ENCODE data around the gene ZSCAN25. TPM values are rescaled to one million over a fixed set of nuclear protein-coding genes. Genes with fewer than 3 reads are reported as not detected.

ZSCAN25 gene
- total RNA-seq, 1 donor from 2014 or later, result 22.9 TPM

DNA sequence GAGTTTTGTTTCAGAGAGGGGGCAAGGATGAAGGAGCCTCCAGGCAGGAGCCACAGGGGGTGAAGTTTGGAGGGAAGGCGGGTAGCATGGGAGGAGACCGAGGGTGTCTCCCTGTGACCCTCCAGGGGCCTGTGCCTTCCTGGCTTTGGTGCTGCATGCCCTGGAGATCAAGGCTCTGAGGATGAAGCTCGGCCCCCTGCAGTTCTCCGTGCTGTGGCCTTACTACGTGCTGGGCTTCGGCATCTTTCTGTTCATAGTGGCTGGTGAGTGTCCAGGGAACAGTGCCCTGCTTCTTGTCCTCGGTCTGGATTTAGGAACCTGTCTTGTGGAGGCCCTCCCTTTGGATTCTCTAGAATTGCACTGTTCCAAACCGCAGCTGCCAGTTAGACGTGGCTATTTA lies 9.2 kb upstream of the ZSCAN25 start:
- Mint-ChIP-seq H3K27me3 (peaks cover 16% of the 10 kb centered on the region), H3K4me3 (no peak overlapping the region), H3K4me1 (ENCODE audit: unreplicated experiment) (no peaks in the 10 kb centered on the region)

DNA sequence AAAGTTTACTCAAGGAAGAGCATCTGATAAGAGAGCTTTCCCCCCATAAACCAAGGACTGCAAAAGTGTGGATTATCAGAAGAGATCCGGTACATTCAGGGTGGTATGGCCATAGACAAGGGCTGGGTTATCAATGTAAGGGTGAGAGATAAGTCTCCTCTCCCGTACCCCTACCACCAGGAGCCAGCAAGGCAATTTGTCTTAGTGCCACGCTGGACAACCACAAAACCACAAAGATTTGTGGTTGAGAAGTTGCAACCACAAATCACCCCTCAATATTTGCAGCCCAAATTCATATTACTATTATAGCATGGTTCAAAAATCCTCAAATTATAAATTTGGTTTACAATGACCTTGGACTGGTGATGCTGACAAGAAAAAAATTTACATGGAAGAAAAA lies 2.3 kb upstream of the ZSCAN25 start:
- no peak overlapping the region for H3K4me3 Mint-ChIP-seq
- H3K36me3 Mint-ChIP-seq, result peaks cover 14% of the 10 kb centered on the region
- TF ChIP-seq, protein P1, sequence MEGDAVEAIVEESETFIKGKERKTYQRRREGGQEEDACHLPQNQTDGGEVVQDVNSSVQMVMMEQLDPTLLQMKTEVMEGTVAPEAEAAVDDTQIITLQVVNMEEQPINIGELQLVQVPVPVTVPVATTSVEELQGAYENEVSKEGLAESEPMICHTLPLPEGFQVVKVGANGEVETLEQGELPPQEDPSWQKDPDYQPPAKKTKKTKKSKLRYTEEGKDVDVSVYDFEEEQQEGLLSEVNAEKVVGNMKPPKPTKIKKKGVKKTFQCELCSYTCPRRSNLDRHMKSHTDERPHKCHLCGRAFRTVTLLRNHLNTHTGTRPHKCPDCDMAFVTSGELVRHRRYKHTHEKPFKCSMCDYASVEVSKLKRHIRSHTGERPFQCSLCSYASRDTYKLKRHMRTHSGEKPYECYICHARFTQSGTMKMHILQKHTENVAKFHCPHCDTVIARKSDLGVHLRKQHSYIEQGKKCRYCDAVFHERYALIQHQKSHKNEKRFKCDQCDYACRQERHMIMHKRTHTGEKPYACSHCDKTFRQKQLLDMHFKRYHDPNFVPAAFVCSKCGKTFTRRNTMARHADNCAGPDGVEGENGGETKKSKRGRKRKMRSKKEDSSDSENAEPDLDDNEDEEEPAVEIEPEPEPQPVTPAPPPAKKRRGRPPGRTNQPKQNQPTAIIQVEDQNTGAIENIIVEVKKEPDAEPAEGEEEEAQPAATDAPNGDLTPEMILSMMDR (conservative IDR thresholded peaks at IDR 0.05), result no peak
- no peaks in the 10 kb centered on the region for H3K9me3 Mint-ChIP-seq
- H3K27me3 Mint-ChIP-seq, result peaks cover 17% of the 10 kb centered on the region
- H3K27ac Mint-ChIP-seq, result no peak overlapping the region
- DNase-seq (ENCODE audit: extremely low spot score, unreplicated experiment), result no peak
- H3K4me1 Mint-ChIP-seq (ENCODE audit: unreplicated experiment), result peaks cover 27% of the 10 kb centered on the region

More for the DNA sequence above, 9.2 kb upstream of the ZSCAN25 start:
- peak; percentile 43 for DNase-seq (ENCODE audit: extremely low spot score, unreplicated experiment)
- Mint-ChIP-seq H3K36me3 (no peaks in the 10 kb centered on the region), H3K27ac (no peak overlapping the region), H3K9me3 (no peaks in the 10 kb centered on the region)
- TF ChIP-seq, protein P1 (conservative IDR thresholded peaks at IDR 0.05), result no peak

DNA sequence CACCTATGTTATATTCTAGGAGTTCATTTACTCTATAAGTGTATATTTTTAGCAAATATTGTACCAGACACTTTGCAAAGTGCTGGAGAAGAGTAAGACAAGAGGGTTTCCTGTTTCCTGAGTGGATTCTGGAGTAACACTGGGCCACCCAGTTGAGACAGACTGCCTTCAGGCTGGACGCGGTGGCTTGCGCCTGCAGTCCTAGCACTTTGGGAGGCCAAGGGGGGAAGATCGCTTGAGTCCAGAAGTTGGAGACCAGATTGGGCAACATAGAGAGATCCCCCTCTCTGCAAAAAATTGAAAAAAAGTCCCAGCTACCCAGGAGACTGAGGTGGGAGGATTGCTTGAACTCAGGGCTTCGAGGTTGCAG lies 772 bp upstream of the ZSCAN25 start:
- Mint-ChIP-seq H3K9me3 (no peaks in the 10 kb centered on the region), H3K4me3 (peak overlapping the region; percentile 97), H3K36me3 (peaks cover 15% of the 10 kb centered on the region), H3K27ac (peak overlapping the region; percentile 92), H3K4me1 (ENCODE audit: unreplicated experiment) (peaks cover 27% of the 10 kb centered on the region), H3K27me3 (peaks cover 8% of the 10 kb centered on the region)
- DNase-seq (ENCODE audit: extremely low spot score, unreplicated experiment), result peak; percentile 31
- TF ChIP-seq, protein P1 (conservative IDR thresholded peaks at IDR 0.05), result no peak

DNA sequence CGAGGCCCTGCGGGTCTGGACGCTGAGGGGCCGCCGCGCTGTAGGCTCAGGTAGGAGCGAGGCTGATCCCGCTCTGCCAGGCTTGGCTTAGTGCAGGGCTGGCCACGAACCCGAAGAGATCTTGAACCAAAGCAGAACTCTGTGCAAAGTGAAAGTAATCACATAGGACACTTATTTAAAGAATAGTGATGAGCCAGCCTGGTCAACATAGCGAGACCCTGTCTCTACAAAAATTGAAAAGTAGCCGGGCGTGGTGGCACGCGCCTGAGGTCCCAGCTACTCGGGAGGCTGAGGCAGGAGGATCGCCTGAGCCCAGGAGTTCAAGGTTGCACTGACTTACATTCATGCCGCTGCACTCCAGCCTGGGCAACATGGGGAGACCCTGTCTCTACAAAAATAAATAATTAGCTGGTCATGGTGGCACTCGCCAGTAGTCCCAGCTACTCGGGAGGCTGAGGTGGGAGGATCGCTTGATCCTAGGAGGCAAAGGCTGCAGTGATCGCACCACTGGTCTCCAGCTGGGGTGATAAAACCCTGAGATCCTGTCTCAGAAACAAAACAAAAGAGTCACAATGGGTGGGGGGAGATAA lies 541 bp downstream of the ZSCAN25 start:
- Mint-ChIP-seq H3K27me3 (peaks cover 4% of the 10 kb centered on the region), H3K4me1 (ENCODE audit: unreplicated experiment) (peaks cover 27% of the 10 kb centered on the region), H3K36me3 (peaks cover 18% of the 10 kb centered on the region), H3K9me3 (no peaks in the 10 kb centered on the region), H3K27ac (peak overlapping the region; percentile 92), H3K4me3 (peak overlapping the region; percentile 97)
- TF ChIP-seq, protein P1 (conservative IDR thresholded peaks at IDR 0.05), result no peak
- peak; percentile 45 for DNase-seq (ENCODE audit: extremely low spot score, unreplicated experiment)

DNA sequence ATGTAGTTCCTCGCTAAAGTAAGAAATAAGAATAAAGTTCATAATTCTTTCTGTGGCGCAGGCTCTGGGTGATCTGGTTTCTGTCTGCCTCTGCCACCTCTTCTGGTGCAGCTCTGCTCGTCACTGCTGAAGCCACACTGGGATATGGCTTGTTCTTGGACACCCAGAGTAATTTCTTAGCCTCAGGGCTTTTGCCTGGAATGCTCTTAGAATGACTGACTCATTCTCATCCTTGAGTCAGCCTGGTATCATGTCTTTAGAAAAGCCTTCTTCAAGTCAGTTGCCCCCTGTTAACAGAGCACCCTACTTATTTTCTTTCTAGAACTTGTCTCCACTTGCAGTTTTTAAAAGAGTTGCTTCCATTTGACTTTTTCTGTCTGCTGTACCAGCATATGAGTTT lies 2.0 kb downstream of the ZSCAN25 start:
- Mint-ChIP-seq H3K9me3 (no peaks in the 10 kb centered on the region), H3K27me3 (no peaks in the 10 kb centered on the region), H3K4me1 (ENCODE audit: unreplicated experiment) (peaks cover 27% of the 10 kb centered on the region), H3K4me3 (peak overlapping the region; percentile 97), H3K36me3 (peaks cover 25% of the 10 kb centered on the region), H3K27ac (peak overlapping the region; percentile 92)
- peak; percentile 25 for DNase-seq (ENCODE audit: extremely low spot score, unreplicated experiment)
- TF ChIP-seq, protein P1 (conservative IDR thresholded peaks at IDR 0.05), result no peak
